Measurements from ENCODE around the gene ALG3.

The ALG3 gene

DNA sequence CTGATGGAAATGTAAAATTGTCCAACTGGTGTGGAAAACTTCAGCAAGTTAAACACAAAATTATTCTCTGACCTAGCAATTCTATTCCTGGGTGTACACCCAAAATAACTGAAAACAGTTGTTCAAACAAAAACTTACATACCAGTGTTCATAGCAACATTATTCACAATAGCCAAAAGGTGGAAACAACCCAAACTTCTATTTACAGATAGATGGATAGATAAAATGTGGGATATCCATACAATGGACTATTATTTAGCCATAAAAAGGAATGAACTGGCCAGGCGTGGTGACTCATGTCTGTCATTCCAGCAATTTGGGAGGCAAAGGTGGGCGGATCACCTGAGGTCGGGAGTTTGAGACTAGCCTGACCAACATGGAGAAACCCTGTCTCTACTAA, 26.2 kb downstream of the ALG3 start:
- H3K27me3 Mint-ChIP-seq = peaks cover 30 to 56% of the 10 kb centered on the region in 2 donors
- no peak overlapping the region for H3K4me3 Mint-ChIP-seq
- ATAC-seq (replicated peaks) = no peak
- H3K4me1 Mint-ChIP-seq (ENCODE audit: low read depth in 2 of 2) = peaks cover 0 to 2% of the 10 kb centered on the region in 2 donors
- H3K27ac Mint-ChIP-seq = no peak overlapping the region
- DNase-seq = no peak
- H3K36me3 Mint-ChIP-seq (ENCODE audit: insufficient read depth) = peaks cover 3% of the 10 kb centered on the region
- no peaks in the 10 kb centered on the region for H3K9me3 Mint-ChIP-seq

- ATAC-seq (replicated peaks) = no peak
- no peak overlapping the region for H3K4me3 Mint-ChIP-seq
- peaks cover 14 to 39% of the 10 kb centered on the region in 2 donors for H3K27me3 Mint-ChIP-seq
Measured at GRCh38 chr3:184218814-184219213, 29.9 kb downstream of the ALG3 start.

GRCh38 chr3:184211718-184212117, 37.0 kb downstream of the ALG3 start:
- H3K4me1 Mint-ChIP-seq (ENCODE audit: low read depth in 2 of 2) = no peaks in the 10 kb centered on the region
- ATAC-seq (replicated peaks) = no peak

More at GRCh38 chr3:184218814-184219213, 29.9 kb downstream of the ALG3 start:
- Mint-ChIP-seq H3K4me1 (ENCODE audit: low read depth in 2 of 2) (no peaks in the 10 kb centered on the region), H3K36me3 (ENCODE audit: insufficient read depth) (peaks cover 5% of the 10 kb centered on the region), H3K27ac (no peak overlapping the region), H3K9me3 (no peaks in the 10 kb centered on the region)
- DNase-seq = no peak

DNA sequence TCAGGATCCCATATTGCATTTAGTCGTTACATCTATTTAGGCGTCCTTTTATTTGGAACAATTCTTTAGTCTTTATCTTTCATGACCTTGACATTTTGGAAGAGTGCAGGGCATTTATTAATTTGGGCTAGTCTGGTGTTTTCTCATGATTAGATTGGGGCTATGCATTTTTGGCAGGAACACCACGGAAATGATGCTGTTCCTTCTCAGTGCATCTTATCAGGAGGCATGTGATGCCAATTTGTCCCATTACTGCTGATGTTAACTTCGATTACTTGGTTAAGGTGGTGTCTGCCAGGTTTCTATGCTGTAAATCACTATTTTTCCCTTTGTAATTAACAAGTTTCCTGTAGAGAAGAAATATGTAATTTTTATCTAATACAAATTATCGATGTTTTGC, 37.5 kb downstream of the ALG3 start:
- Mint-ChIP-seq H3K4me3 (no peak overlapping the region), H3K36me3 (ENCODE audit: insufficient read depth) (peaks cover 3% of the 10 kb centered on the region), H3K9me3 (no peaks in the 10 kb centered on the region), H3K27ac (no peak overlapping the region), H3K27me3 (peaks cover 25 to 27% of the 10 kb centered on the region in 2 donors), H3K4me1 (ENCODE audit: low read depth in 2 of 2) (no peaks in the 10 kb centered on the region)
- DNase-seq (no peak), ATAC-seq (replicated peaks) (no peak)

More at GRCh38 chr3:184211718-184212117, 37.0 kb downstream of the ALG3 start:
- no peak overlapping the region for H3K27ac Mint-ChIP-seq
- peaks cover 21 to 23% of the 10 kb centered on the region in 2 donors for H3K27me3 Mint-ChIP-seq
- H3K36me3 Mint-ChIP-seq (ENCODE audit: insufficient read depth) = peaks cover 3% of the 10 kb centered on the region
- H3K9me3 Mint-ChIP-seq = no peaks in the 10 kb centered on the region
- H3K4me3 Mint-ChIP-seq = no peak overlapping the region
- DNase-seq = no peak

DNA sequence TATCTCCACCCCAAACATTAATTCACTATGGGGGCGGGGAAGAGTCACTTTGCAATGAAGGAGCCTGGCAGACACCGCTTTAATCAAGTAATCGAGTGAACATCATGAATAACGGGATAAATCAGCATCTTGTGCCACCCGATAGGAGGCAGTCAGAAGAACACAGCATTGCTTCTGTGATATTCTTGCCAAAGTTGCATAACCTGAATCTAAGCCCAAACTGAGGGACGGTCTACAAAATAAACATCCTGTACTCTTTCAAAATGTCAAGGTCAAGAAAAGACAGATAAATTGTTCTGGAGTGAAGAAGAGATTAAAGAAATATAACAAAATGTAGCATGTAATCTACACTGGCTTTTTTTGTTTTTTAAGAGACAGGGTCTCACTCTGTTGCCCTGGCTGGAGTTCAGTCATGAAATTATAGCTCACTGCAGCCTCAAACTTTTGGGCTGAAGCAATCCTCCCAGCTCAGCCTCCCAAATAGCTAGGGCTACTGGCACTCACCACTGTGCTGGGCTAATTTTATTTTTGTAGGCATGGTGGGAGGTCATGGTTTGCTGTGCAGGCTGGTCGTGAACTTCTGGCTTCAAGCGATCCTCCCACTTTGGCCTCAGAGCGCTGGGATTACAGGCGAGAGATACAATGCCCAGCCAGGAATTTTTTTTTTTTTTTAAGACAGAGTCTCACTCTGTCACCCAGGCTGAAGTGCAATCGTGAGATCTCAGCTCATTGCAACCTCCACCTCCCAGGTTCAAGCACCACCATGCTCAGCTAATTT, 39.4 kb downstream of the ALG3 start:
- no peak overlapping the region for H3K4me3 Mint-ChIP-seq
- peaks cover 26 to 31% of the 10 kb centered on the region in 2 donors for H3K27me3 Mint-ChIP-seq
- peaks cover 3% of the 10 kb centered on the region for H3K36me3 Mint-ChIP-seq (ENCODE audit: insufficient read depth)
- H3K9me3 Mint-ChIP-seq = no peaks in the 10 kb centered on the region
- H3K27ac Mint-ChIP-seq = no peak overlapping the region
- ATAC-seq (replicated peaks) = no peak
- no peak for DNase-seq
- no peaks in the 10 kb centered on the region for H3K4me1 Mint-ChIP-seq (ENCODE audit: low read depth in 2 of 2)

- Mint-ChIP-seq H3K9me3 (no peaks in the 10 kb centered on the region), H3K36me3 (ENCODE audit: insufficient read depth) (peaks cover 4% of the 10 kb centered on the region), H3K27ac (no peak overlapping the region), H3K4me1 (ENCODE audit: low read depth in 2 of 2) (no peaks in the 10 kb centered on the region), H3K27me3 (peaks cover 24 to 40% of the 10 kb centered on the region in 2 donors), H3K4me3 (no peak overlapping the region)
- ATAC-seq (replicated peaks) (no peak), DNase-seq (no peak)
Measured at GRCh38 chr3:184203526-184203925, 45.2 kb downstream of the ALG3 start.

DNA sequence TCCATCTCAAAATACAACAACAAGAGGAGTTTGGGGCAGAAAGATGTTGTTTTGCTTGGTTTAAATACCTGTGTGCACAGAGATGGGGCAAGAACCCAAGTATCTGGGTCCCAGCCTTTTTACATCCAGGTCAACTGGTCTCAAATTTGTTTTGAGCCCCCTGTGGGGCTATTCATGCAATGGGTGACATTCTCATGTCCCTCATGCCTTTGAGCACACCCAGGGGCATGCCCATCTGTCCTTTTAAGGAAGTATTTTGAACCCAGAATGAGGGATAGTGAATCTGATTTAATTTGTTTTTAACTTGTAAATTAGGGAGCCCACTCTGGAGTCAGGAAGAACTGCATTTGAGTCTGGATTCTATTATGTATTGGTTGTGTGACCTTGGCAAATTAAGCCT, 47.9 kb downstream of the ALG3 start:
- no peak for ATAC-seq (replicated peaks)
- Mint-ChIP-seq H3K27ac (no peak overlapping the region), H3K27me3 (peaks cover 6 to 22% of the 10 kb centered on the region in 2 donors), H3K4me3 (no peak overlapping the region), H3K36me3 (ENCODE audit: insufficient read depth) (peaks cover 12% of the 10 kb centered on the region), H3K4me1 (ENCODE audit: low read depth in 2 of 2) (no peaks in the 10 kb centered on the region), H3K9me3 (no peaks in the 10 kb centered on the region)
- no peak for DNase-seq

GRCh38 chr3:184198509-184198908, 50.3 kb downstream of the ALG3 start:
- Mint-ChIP-seq H3K4me3 (no peak overlapping the region), H3K27ac (no peak overlapping the region), H3K9me3 (no peaks in the 10 kb centered on the region), H3K36me3 (ENCODE audit: insufficient read depth) (peaks cover 33% of the 10 kb centered on the region), H3K27me3 (peaks cover 0 to 10% of the 10 kb centered on the region in 2 donors), H3K4me1 (ENCODE audit: low read depth in 2 of 2) (no peaks in the 10 kb centered on the region)
- no peak for DNase-seq
- no peak for ATAC-seq (replicated peaks)

GRCh38 chr3:184196536-184196935, 52.2 kb downstream of the ALG3 start:
- H3K36me3 Mint-ChIP-seq (ENCODE audit: insufficient read depth) = peaks cover 44% of the 10 kb centered on the region

GRCh38 chr3:184193991-184194539, 54.7 kb downstream of the ALG3 start:
- H3K27me3 Mint-ChIP-seq = no peaks in the 10 kb centered on the region
- peaks cover 68% of the 10 kb centered on the region for H3K36me3 Mint-ChIP-seq (ENCODE audit: insufficient read depth)
- no peak for DNase-seq
- H3K9me3 Mint-ChIP-seq = no peaks in the 10 kb centered on the region
- H3K4me1 Mint-ChIP-seq (ENCODE audit: low read depth in 2 of 2) = peaks cover 2 to 4% of the 10 kb centered on the region in 2 donors
- no peak overlapping the region for H3K4me3 Mint-ChIP-seq
- no peak for ATAC-seq (replicated peaks)
- H3K27ac Mint-ChIP-seq = no peak overlapping the region

More at GRCh38 chr3:184196536-184196935, 52.2 kb downstream of the ALG3 start:
- ATAC-seq (replicated peaks) = no peak
- Mint-ChIP-seq H3K27ac (no peak overlapping the region), H3K4me3 (no peak overlapping the region), H3K9me3 (no peaks in the 10 kb centered on the region), H3K4me1 (ENCODE audit: low read depth in 2 of 2) (peaks cover 0 to 2% of the 10 kb centered on the region in 2 donors), H3K27me3 (no peaks in the 10 kb centered on the region)
- no peak for DNase-seq

DNA sequence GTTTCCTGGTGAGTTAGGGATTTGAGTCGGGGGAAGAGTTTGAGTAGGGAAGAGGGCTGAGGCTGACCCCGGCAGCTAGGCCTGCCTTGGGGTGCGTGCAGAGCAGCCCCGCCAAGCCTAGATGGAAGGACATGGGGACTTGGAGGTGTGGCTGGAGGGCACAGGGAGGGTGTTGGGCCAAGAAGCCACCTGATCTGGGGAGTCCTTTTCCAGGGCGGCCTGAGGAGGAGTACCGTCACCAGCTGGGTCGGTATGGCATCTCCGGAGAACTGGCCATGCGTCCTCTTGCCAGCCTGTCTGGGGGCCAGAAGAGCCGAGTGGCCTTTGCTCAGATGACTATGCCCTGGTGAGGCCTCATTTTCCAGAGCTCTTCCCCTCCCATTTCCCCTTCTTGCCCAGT, 55.9 kb downstream of the ALG3 start:
- H3K9me3 Mint-ChIP-seq = no peaks in the 10 kb centered on the region
- H3K4me1 Mint-ChIP-seq (ENCODE audit: low read depth in 2 of 2) = peaks cover 9 to 15% of the 10 kb centered on the region in 2 donors
- peaks cover 78% of the 10 kb centered on the region for H3K36me3 Mint-ChIP-seq (ENCODE audit: insufficient read depth)
- H3K27ac Mint-ChIP-seq = no peak overlapping the region
- H3K4me3 Mint-ChIP-seq = no peak overlapping the region
- H3K27me3 Mint-ChIP-seq = no peaks in the 10 kb centered on the region
- DNase-seq (no peak), ATAC-seq (replicated peaks) (no peak)
